Measurements from ENCODE around the gene HMX1. TPM values are rescaled to one million over a fixed set of nuclear protein-coding genes. Genes with fewer than 3 reads are reported as not detected.

HMX1 gene
- total RNA-seq, 1 donor from 2014 or later, result 3.2 TPM

- Mint-ChIP-seq H3K4me3 (no peak overlapping the region), H3K36me3 (no peaks in the 10 kb centered on the region), H3K27me3 (peaks cover 48% of the 10 kb centered on the region), H3K9me3 (no peaks in the 10 kb centered on the region), H3K27ac (no peak overlapping the region), H3K4me1 (ENCODE audit: unreplicated experiment) (peaks cover under 1% of the 10 kb centered on the region)
- peak; percentile 57 for DNase-seq (ENCODE audit: extremely low spot score, unreplicated experiment)
- no peak for TF ChIP-seq CTCF (conservative IDR thresholded peaks at IDR 0.05)
Observed at GRCh38 chr4:8849266-8850073, 22.2 kb downstream of the HMX1 start.

- Mint-ChIP-seq H3K4me1 (ENCODE audit: unreplicated experiment) (no peaks in the 10 kb centered on the region), H3K9me3 (no peaks in the 10 kb centered on the region), H3K4me3 (no peak overlapping the region), H3K27me3 (peaks cover 50% of the 10 kb centered on the region), H3K36me3 (no peaks in the 10 kb centered on the region), H3K27ac (no peak overlapping the region)
- TF ChIP-seq CTCF (conservative IDR thresholded peaks at IDR 0.05), result no peak
- peak; percentile 63 for DNase-seq (ENCODE audit: extremely low spot score, unreplicated experiment)
Observed at GRCh38 chr4:8848507-8849265, 23.0 kb downstream of the HMX1 start.

- H3K36me3 Mint-ChIP-seq, result peaks cover 4% of the 10 kb centered on the region
- TF ChIP-seq CTCF (conservative IDR thresholded peaks at IDR 0.05), result no peak
- no peak overlapping the region for H3K4me3 Mint-ChIP-seq
- peak; percentile 25 for DNase-seq (ENCODE audit: extremely low spot score, unreplicated experiment)
- H3K27ac Mint-ChIP-seq, result no peak overlapping the region
- peaks cover 46% of the 10 kb centered on the region for H3K27me3 Mint-ChIP-seq
- H3K4me1 Mint-ChIP-seq (ENCODE audit: unreplicated experiment), result no peaks in the 10 kb centered on the region
- H3K9me3 Mint-ChIP-seq, result no peaks in the 10 kb centered on the region
Observed at GRCh38 chr4:8847764-8848163, 23.9 kb downstream of the HMX1 start.

GRCh38 chr4:8847331-8847730, 24.3 kb downstream of the HMX1 start:
- TF ChIP-seq CTCF (conservative IDR thresholded peaks at IDR 0.05), result no peak
- peaks cover 4% of the 10 kb centered on the region for H3K36me3 Mint-ChIP-seq
- no peaks in the 10 kb centered on the region for H3K4me1 Mint-ChIP-seq (ENCODE audit: unreplicated experiment)
- H3K27me3 Mint-ChIP-seq, result peaks cover 44% of the 10 kb centered on the region
- H3K4me3 Mint-ChIP-seq, result no peak overlapping the region
- peak; percentile 50 for DNase-seq (ENCODE audit: extremely low spot score, unreplicated experiment)
- no peaks in the 10 kb centered on the region for H3K9me3 Mint-ChIP-seq
- H3K27ac Mint-ChIP-seq, result no peak overlapping the region

GRCh38 chr4:8846826-8847225, 24.8 kb downstream of the HMX1 start:
- no peaks in the 10 kb centered on the region for H3K9me3 Mint-ChIP-seq
- H3K36me3 Mint-ChIP-seq, result peaks cover 4% of the 10 kb centered on the region
- no peak overlapping the region for H3K27ac Mint-ChIP-seq
- no peak overlapping the region for H3K4me3 Mint-ChIP-seq
- H3K4me1 Mint-ChIP-seq (ENCODE audit: unreplicated experiment), result no peaks in the 10 kb centered on the region
- peak; percentile 13 for DNase-seq (ENCODE audit: extremely low spot score, unreplicated experiment)
- H3K27me3 Mint-ChIP-seq, result peaks cover 41% of the 10 kb centered on the region
- TF ChIP-seq CTCF (conservative IDR thresholded peaks at IDR 0.05), result no peak
